Ureter (tissue), 1 donor: ENCODE measurements around the gene SCUBE2. TPM values are rescaled to one million over a fixed set of nuclear protein-coding genes. Genes with fewer than 3 reads are reported as not detected.
"Not testable (repeated sequence)": the region's sequence is repeated elsewhere in the genome, so short reads cannot be mapped to it uniquely, and the experiment has no call there.

Experiments used
- DNase-seq: peaks from one replicate; pipeline ENCODE4 v3.0.0-alpha.2; 2020; ENCODE audit warnings: low spot score
- total RNA-seq: library from RNA; stranded (reverse); gene quantifications from one replicate; pipeline ENCODE4 v1.2.4, GENCODE V29; 2023
- donor health status: DM: yes; HTN: yes; CAD: no.

The SCUBE2 gene
- total RNA-seq, 1 donor from 2014 or later = 357 TPM

GRCh38 chr11:9046481-9046880, 44.9 kb downstream of the SCUBE2 start:
- DNase-seq = no peak

GRCh38 chr11:9042488-9042887, 48.9 kb downstream of the SCUBE2 start:
- DNase-seq = no peak

GRCh38 chr11:9041747-9042146, 49.7 kb downstream of the SCUBE2 start:
- DNase-seq = no peak

GRCh38 chr11:9040410-9040809, 51.0 kb downstream of the SCUBE2 start:
- DNase-seq = no peak

GRCh38 chr11:9039863-9040262, 51.5 kb downstream of the SCUBE2 start:
- DNase-seq = no peak

GRCh38 chr11:9039198-9039597, 52.2 kb downstream of the SCUBE2 start:
- peak; percentile 54 for DNase-seq

GRCh38 chr11:9038541-9038940, 52.9 kb downstream of the SCUBE2 start:
- DNase-seq = no peak

- DNase-seq = no peak
Measured at GRCh38 chr11:9037963-9038362, 53.4 kb downstream of the SCUBE2 start.

- DNase-seq = no peak
Measured at GRCh38 chr11:9037046-9037780, 54.2 kb downstream of the SCUBE2 start.

- peak; percentile 69 for DNase-seq
Measured at GRCh38 chr11:9030601-9031000, 60.8 kb downstream of the SCUBE2 start.

GRCh38 chr11:9029422-9029821, 62.0 kb downstream of the SCUBE2 start:
- no peak for DNase-seq

GRCh38 chr11:9028581-9028980, 62.8 kb downstream of the SCUBE2 start:
- DNase-seq = no peak

- DNase-seq = no peak
Measured at GRCh38 chr11:9025101-9025850, 66.1 kb downstream of the SCUBE2 start.

GRCh38 chr11:9022961-9023680, 68.3 kb downstream of the SCUBE2 start:
- no peak for DNase-seq

GRCh38 chr11:9020916-9021315, 70.5 kb downstream of the SCUBE2 start:
- no peak for DNase-seq

- DNase-seq = no peak
Measured at GRCh38 chr11:9019861-9020260, 71.5 kb downstream of the SCUBE2 start.

GRCh38 chr11:9017773-9018172, 73.6 kb downstream of the SCUBE2 start:
- DNase-seq = peak; percentile 56

- no peak for DNase-seq
Measured at GRCh38 chr11:9016916-9017642, 74.3 kb downstream of the SCUBE2 start.

- peak; percentile 77 for DNase-seq
Measured at GRCh38 chr11:9015677-9016076, 75.7 kb downstream of the SCUBE2 start.

- DNase-seq = no peak
Measured at GRCh38 chr11:9014826-9015225, 76.6 kb downstream of the SCUBE2 start.

- DNase-seq = no peak
Measured at GRCh38 chr11:9013373-9013772, 78.0 kb downstream of the SCUBE2 start.

GRCh38 chr11:9009538-9009937, 81.9 kb downstream of the SCUBE2 start:
- not testable (repeated sequence) for DNase-seq
